GM12878 (cell line): ENCODE data around the gene TAS2R16. TPM values are rescaled to one million over a fixed set of nuclear protein-coding genes. Genes with fewer than 3 reads are reported as not detected.

Experiments
- ATAC-seq: fragments of 200-7000 bp; cut with Tn5 transposase; 3 replicates; pipeline ENCODE4 v1.9.1; 2020; ENCODE audit warnings: mild to moderate bottlenecking, moderate library complexity
- BruUV-seq: library from RNA; stranded (reverse); fragments of 400-500 nt; replicated peaks from 2 replicates; lab custom pipeline; 2021; lab: Mats Ljungman, UMichigan
- CTCF ChIA-PET: fragments of 300-600 bp; sonication (Branson Sonifier 250); formaldehyde crosslinking; extraction: SDS; loops from one replicate; lab custom pipeline; 2021; ENCODE audit warnings: inconsistent platforms; lab: Yijun Ruan, JAX
- POLR2A ChIA-PET: fragments of 350-600 bp; formaldehyde crosslinking; extraction: SDS; loops from one replicate; lab custom pipeline; 2021; ENCODE audit warnings: inconsistent platforms; lab: Charles Lee
- RAD21 ChIA-PET: fragments of 300-600 bp; sonication (Branson Sonifier 250); formaldehyde crosslinking; loops from one replicate; lab custom pipeline; 2023; ENCODE audit warnings: antibody characterized with exemption; ENCODE audit not compliant: unreplicated experiment; lab: Charles Lee
- SMC1A ChIA-PET: fragments of 300-600 bp; sonication (Branson Sonifier 250); formaldehyde crosslinking; loops from one replicate; lab custom pipeline; 2023; ENCODE audit not compliant: unreplicated experiment, uncharacterized antibody; lab: Charles Lee
- DNase-seq: peaks from one replicate; pipeline ENCODE4 v3.0.0-alpha.2; 2011; ENCODE audit warnings: low read depth, low spot score
- FAIRE-seq: peaks from 3 replicates; lab custom pipeline; 2011; peaks lifted over from hg19 to GRCh38; lab: Jason Lieb, UNC
- H2AFZ ChIP-seq: 2 replicates; pipeline ENCODE4 v1.6.0; 2011; ENCODE audit warnings: low read depth, low read length, control low read depth; ENCODE audit not compliant: control insufficient read depth
- H3K27ac ChIP-seq: 2 replicates; pipeline ENCODE4 v1.5.1; 2011; ENCODE audit warnings: control low read depth; ENCODE audit not compliant: control insufficient read depth, insufficient read depth
- H3K27me3 ChIP-seq, 2 experiments: replicated peaks in 1 of 2; 2 replicates each; pipeline versions ENCODE4 v1.6.0 to v1.6.1; 2011; ENCODE audit warnings: low read length in 1 of 2; ENCODE audit not compliant: control insufficient read depth in 2 of 2, insufficient read depth in 2 of 2
- H3K36me3 ChIP-seq, 2 experiments: 2 replicates each; pipeline ENCODE4 v1.5.1; 2011; ENCODE audit warnings: low read length in 1 of 2; ENCODE audit not compliant: control insufficient read depth in 2 of 2, insufficient read depth in 2 of 2
- H3K4me1 ChIP-seq: 2 replicates; pipeline ENCODE4 v1.6.1; 2011; ENCODE audit warnings: mild to moderate bottlenecking, low read length, moderate library complexity, mixed read lengths; ENCODE audit not compliant: control insufficient read depth, insufficient read depth
- H3K4me2 ChIP-seq: 2 replicates; pipeline ENCODE4 v1.6.0; 2011; ENCODE audit warnings: control low read depth; ENCODE audit not compliant: control insufficient read depth, insufficient read depth
- H3K4me3 ChIP-seq: fragments of 200-600 bp; sonication (generic); 2 replicates; pipeline ENCODE4 v1.5.1; 2016
- H3K79me2 ChIP-seq: 2 replicates; pipeline ENCODE4 v1.6.0; 2011; ENCODE audit warnings: low read length; ENCODE audit not compliant: control insufficient read depth, insufficient read depth
- H3K9ac ChIP-seq: 2 replicates; pipeline ENCODE4 v1.8.0; 2011; ENCODE audit warnings: low read length, control low read depth, mixed read lengths; ENCODE audit not compliant: control insufficient read depth, insufficient read depth
- H3K9me3 ChIP-seq: replicated peaks from 3 replicates; pipeline ENCODE4 v1.5.1; 2011; ENCODE audit warnings: mild to moderate bottlenecking, low read length; ENCODE audit not compliant: control insufficient read depth, insufficient read depth
- H4K20me1 ChIP-seq: 2 replicates; pipeline ENCODE4 v1.6.0; 2011; ENCODE audit not compliant: control insufficient read depth, insufficient read depth
- BHLHE40 ChIP-seq, 2 experiments: fragments of 450-650 bp in 1 of 2; IDR thresholded peaks; 2 replicates each; pipeline ENCODE4 v1.6.1; 2011 to 2017; ENCODE audit warnings: low read depth in 2 of 2, borderline replicate concordance in 1 of 2, improper control_type of control experiment in 1 of 2, low read length in 1 of 2, mild to moderate bottlenecking in 1 of 2
- CREM ChIP-seq: IDR thresholded peaks from 2 replicates; pipeline ENCODE4 v1.6.1; 2014; ENCODE audit warnings: antibody characterized with exemption, low read depth
- DPF2 ChIP-seq: fragments of 450-650 bp; IDR thresholded peaks from 2 replicates; pipeline ENCODE4 v1.6.1; 2017; ENCODE audit warnings: mild to moderate bottlenecking
- E2F4 ChIP-seq: IDR thresholded peaks from 2 replicates; pipeline ENCODE4 v1.6.1; 2012; ENCODE audit warnings: low read depth, low read length, improper control_type of control experiment
- ETV6 ChIP-seq, 2 experiments: fragments of 450-650 bp in 1 of 2; IDR thresholded peaks in 1 of 2; conservative IDR thresholded peaks in 1 of 2; 2 replicates each; pipeline ENCODE4 v1.6.1; 2014; ENCODE audit warnings: antibody characterized with exemption in 1 of 2, borderline replicate concordance in 1 of 2, low read depth in 1 of 2, mild to moderate bottlenecking in 1 of 2, moderate library complexity in 1 of 2
- JUND ChIP-seq: IDR thresholded peaks from 2 replicates; pipeline ENCODE4 v1.6.1; 2012; ENCODE audit warnings: low read depth, mild to moderate bottlenecking, low read length, improper control_type of control experiment, moderate library complexity
- MTA3 ChIP-seq: IDR thresholded peaks from 2 replicates; pipeline ENCODE4 v1.6.1; 2012; ENCODE audit warnings: low read length, inconsistent platforms, borderline replicate concordance
- PBX3 ChIP-seq: IDR thresholded peaks from 2 replicates; pipeline ENCODE4 v1.6.1; 2011; ENCODE audit warnings: mild to moderate bottlenecking, low read depth, low read length, moderate library complexity; ENCODE audit not compliant: insufficient replicate concordance
- SMAD5 ChIP-seq: IDR thresholded peaks from 2 replicates; pipeline ENCODE4 v1.6.1; 2016; ENCODE audit warnings: antibody characterized with exemption, low read depth
- SPI1 ChIP-seq: IDR thresholded peaks from 2 replicates; pipeline ENCODE4 v1.6.1; 2011; ENCODE audit warnings: low read depth, mild to moderate bottlenecking, low read length, moderate library complexity, borderline replicate concordance; ENCODE audit not compliant: insufficient read depth
- TBL1XR1 ChIP-seq: IDR thresholded peaks from 2 replicates; pipeline ENCODE4 v1.6.1; 2012; ENCODE audit warnings: low read depth, low read length, improper control_type of control experiment
- USF1 ChIP-seq: IDR thresholded peaks from 2 replicates; pipeline ENCODE4 v1.6.1; 2011; ENCODE audit warnings: borderline replicate concordance, low read depth, mild to moderate bottlenecking, moderate library complexity, mixed read lengths, low read length; ENCODE audit not compliant: insufficient read depth; ENCODE audit errors: extremely low read length
- WGBS: methylation state at CpG from one replicate; pipeline ENCODE4 v1.1.6; 2016; ENCODE audit warnings: low lambda C conversion rate; ENCODE audit not compliant: insufficient replicate concordance, insufficient coverage; ENCODE audit errors: missing lambda C conversion rate; 5-methylcytosine and 5-hydroxymethylcytosine counted together
- in situ Hi-C: fragments of 300-500 bp; cut with MboI; formaldehyde crosslinking; loops from 9 replicates; pipeline ENCODE4 v1.14.3; 2018; ENCODE audit warnings: mixed read lengths
- intact Hi-C: fragments of 100-400 bp; cut with micrococcal nuclease; formaldehyde crosslinking; loops from one replicate; pipeline ENCODE4 v1.14.2; 2022; ENCODE audit not compliant: unreplicated experiment
- polyA plus RNA-seq, 11 experiments: library from polyadenylated mRNA; depleted of rRNA in 4 of 11; unstranded in 6 of 11; stranded (reverse) in 5 of 11; fragments of >200 nt; fragmentation: Nextera tagmentation in 4 of 11; fragmentation: Illumina TruSeq in 1 of 11; extraction: Ambion mirVana in 4 of 11; extraction: Trizol in 1 of 11; gene quantifications; 1 replicate in 1 of 11; 2 replicates in 10 of 11; pipeline versions ENCODE4 v1.2.1 to v1.2.3, GENCODE V29; 2011 to 2016; ENCODE audit warnings: inconsistent platforms in 2 of 11, missing spikeins in 2 of 11, low read depth in 1 of 11
- total RNA-seq, 4 experiments: library from RNA; depleted of rRNA in 3 of 4; stranded (reverse); fragments of >200 nt in 3 of 4; fragmentation: Illumina TruSeq in 1 of 4; extraction: Trizol in 1 of 4; gene quantifications; 2 replicates each; pipeline versions ENCODE4 v1.2.1 to v1.2.3, GENCODE V29; 2013 to 2021

The TAS2R16 gene
- total and polyA plus RNA-seq, 10 of the 15 experiments (the other 5 are each of a cell fraction or from before 2014, with no cell fraction given), result not detected

- no peak for TF ChIP-seq BHLHE40 (IDR thresholded peaks at IDR 0.05; ENCODE audit: borderline replicate concordance in 1 of 2, low read depth in 2 of 2, low read length in 1 of 2)
- TF ChIP-seq, all 136 proteins: peak for 0
Observed at GRCh38 chr7:122951006-122951405, 44.5 kb downstream of the TAS2R16 start (continued).

- no peak overlapping the region for H3K27ac ChIP-seq
- ChIA-PET SMC1A (no interaction called here), RAD21 (no interaction called here), POLR2A (no interaction called here), CTCF (interaction anchor here (0.6 to 0.7 kb wide), 2 partner anchors 275 to 379 kb away, joined by 3 to 4 read pairs; no protein-coding TSS in a partner anchor)
- no peaks in the 10 kb centered on the region for H3K36me3 ChIP-seq
- WGBS, result 50% methylated on average over 1 of the region's 1 CpG
- FAIRE-seq (no peak), ATAC-seq (no peak), DNase-seq (no peak)
- H2AFZ ChIP-seq, result no peak overlapping the region
- H3K4me2 ChIP-seq, result no peak overlapping the region
- no peaks in the 10 kb centered on the region for H3K79me2 ChIP-seq
- no peaks in the 10 kb centered on the region for H4K20me1 ChIP-seq
- no peaks in the 10 kb centered on the region for H3K9me3 ChIP-seq
- H3K4me1 ChIP-seq, result no peaks in the 10 kb centered on the region
- H3K27me3 ChIP-seq, result no peaks in the 10 kb centered on the region
- H3K4me3 ChIP-seq, result no peak overlapping the region
- in situ Hi-C loops, result no loop called here
- BruUV-seq, result no TSS peak
- no peak overlapping the region for H3K9ac ChIP-seq
- TF ChIP-seq MTA3 (no peak), JUND (no peak), USF1 (no peak), DPF2 (no peak), ETV6 (conservative IDR thresholded peaks at IDR 0.05 in 1 of 2, IDR thresholded peaks at IDR 0.05 in 1 of 2; ENCODE audit: borderline replicate concordance in 1 of 2, low read depth in 1 of 2) (no peak), PBX3 (no peak), CREM (no peak), SMAD5 (no peak), E2F4 (no peak), SPI1 (no peak), TBL1XR1 (no peak)
- TF ChIP-seq, all 136 proteins: peak for 0
- intact Hi-C loops, result no loop called here
Observed at GRCh38 chr7:122949186-122949585, 46.3 kb downstream of the TAS2R16 start.
